Measurements from ENCODE around the gene PRPF39.
"Not testable (repeated sequence)": the region's sequence is repeated elsewhere in the genome, so short reads cannot be mapped to it uniquely, and the experiment has no call there.

- TF ChIP-seq, protein P1, sequence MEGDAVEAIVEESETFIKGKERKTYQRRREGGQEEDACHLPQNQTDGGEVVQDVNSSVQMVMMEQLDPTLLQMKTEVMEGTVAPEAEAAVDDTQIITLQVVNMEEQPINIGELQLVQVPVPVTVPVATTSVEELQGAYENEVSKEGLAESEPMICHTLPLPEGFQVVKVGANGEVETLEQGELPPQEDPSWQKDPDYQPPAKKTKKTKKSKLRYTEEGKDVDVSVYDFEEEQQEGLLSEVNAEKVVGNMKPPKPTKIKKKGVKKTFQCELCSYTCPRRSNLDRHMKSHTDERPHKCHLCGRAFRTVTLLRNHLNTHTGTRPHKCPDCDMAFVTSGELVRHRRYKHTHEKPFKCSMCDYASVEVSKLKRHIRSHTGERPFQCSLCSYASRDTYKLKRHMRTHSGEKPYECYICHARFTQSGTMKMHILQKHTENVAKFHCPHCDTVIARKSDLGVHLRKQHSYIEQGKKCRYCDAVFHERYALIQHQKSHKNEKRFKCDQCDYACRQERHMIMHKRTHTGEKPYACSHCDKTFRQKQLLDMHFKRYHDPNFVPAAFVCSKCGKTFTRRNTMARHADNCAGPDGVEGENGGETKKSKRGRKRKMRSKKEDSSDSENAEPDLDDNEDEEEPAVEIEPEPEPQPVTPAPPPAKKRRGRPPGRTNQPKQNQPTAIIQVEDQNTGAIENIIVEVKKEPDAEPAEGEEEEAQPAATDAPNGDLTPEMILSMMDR (IDR thresholded peaks at IDR 0.05; ENCODE audit: low read length), result not testable (repeated sequence)
- not testable (repeated sequence) for TF ChIP-seq EZH2 (optimal IDR thresholded peaks at IDR 0.05; ENCODE audit: low read depth, low read length)
Measured at GRCh38 chr14:45081096-45081495, 2.8 kb upstream of the PRPF39 start.
